K562 (cell line): ENCODE results near the gene RBM4B. TPM values are rescaled to one million over a fixed set of nuclear protein-coding genes. Genes with fewer than 3 reads are reported as not detected.
A peak's percentile ranks its signal among the peaks of the same experiment; 100 is the strongest.

Experiments used
- BACH1 ChIP-seq: fragments of 200-800 bp; sonication (Bioruptor generic); IDR thresholded peaks from 2 replicates; pipeline ENCODE4 v1.6.1; 2016; ENCODE audit warnings: missing genetic modification characterization, missing compliant biosample characterization
- CTBP1 ChIP-seq: fragments of 450-650 bp; IDR thresholded peaks from 2 replicates; pipeline ENCODE4 v1.6.1; 2016; ENCODE audit warnings: borderline replicate concordance
- FOXJ2 ChIP-seq: fragments of 200-800 bp; sonication (Bioruptor generic); IDR thresholded peaks from 2 replicates; pipeline ENCODE4 v1.6.1; 2016; ENCODE audit warnings: missing genetic modification characterization, missing compliant biosample characterization
- FOXO4 ChIP-seq: fragments of 450-650 bp; formaldehyde crosslinking; IDR thresholded peaks from 2 replicates; pipeline ENCODE4 v1.4.0; 2020; ENCODE audit warnings: mild to moderate bottlenecking, moderate library complexity
- JUND ChIP-seq, 2 experiments: IDR thresholded peaks; 2 replicates in 1 of 2; 3 replicates in 1 of 2; pipeline ENCODE4 v1.6.1; 2011; ENCODE audit warnings: borderline replicate concordance in 2 of 2, low read depth in 2 of 2, low read length in 2 of 2, improper control_type of control experiment in 1 of 2, missing biosample characterization in 1 of 2, missing genetic modification characterization in 1 of 2, missing genetic modification reagents in 1 of 2
- L3MBTL2 ChIP-seq: fragments of 450-650 bp; IDR thresholded peaks from 2 replicates; pipeline ENCODE4 v1.6.1; 2016; ENCODE audit warnings: mild to moderate bottlenecking, moderate library complexity
- POLR2AphosphoS5 ChIP-seq: IDR thresholded peaks from 2 replicates; pipeline ENCODE4 v1.6.1; 2011; ENCODE audit warnings: mild to moderate bottlenecking, low read depth, low read length, moderate library complexity; ENCODE audit not compliant: control insufficient read depth, insufficient read depth
- SMARCB1 ChIP-seq: IDR thresholded peaks from 2 replicates; pipeline ENCODE4 v1.6.1; 2011; ENCODE audit warnings: improper control_type of control experiment, low read depth; ENCODE audit not compliant: insufficient read length
- TAF7 ChIP-seq: fragments of 450-650 bp; IDR thresholded peaks from 2 replicates; pipeline ENCODE4 v1.6.1; 2016; ENCODE audit warnings: missing genetic modification characterization, missing compliant biosample characterization
- ZNF551 ChIP-seq: fragments of 250-450 bp; sonication (Bioruptor Pico); IDR thresholded peaks from 2 replicates; pipeline ENCODE4 v1.5.0; 2021; ENCODE audit warnings: mild to moderate bottlenecking, moderate library complexity
- ZNF609 ChIP-seq: sonication (generic); formaldehyde crosslinking; IDR thresholded peaks from 2 replicates; pipeline ENCODE4 v1.8.1; 2023; ENCODE audit warnings: missing genetic modification reagents, mild to moderate bottlenecking, borderline replicate concordance
- ZSCAN32 ChIP-seq: fragments of 450-650 bp; formaldehyde crosslinking; IDR thresholded peaks from 2 replicates; pipeline ENCODE4 v1.4.0; 2020; ENCODE audit warnings: mild to moderate bottlenecking, moderate library complexity
- polyA plus RNA-seq, 8 experiments: library from polyadenylated mRNA; depleted of rRNA in 4 of 8; stranded (reverse) in 5 of 8; unstranded in 3 of 8; fragments of >200 nt; fragmentation: Nextera tagmentation in 2 of 8; fragmentation: Illumina TruSeq in 1 of 8; extraction: Ambion mirVana in 2 of 8; extraction: Trizol in 1 of 8; gene quantifications; 2 replicates each; pipeline versions ENCODE4 v1.2.1 to v1.2.3, GENCODE V29; 2011 to 2014; ENCODE audit warnings: inconsistent platforms in 1 of 8, missing spikeins in 1 of 8
- total RNA-seq, 7 experiments: library from RNA; depleted of rRNA in 6 of 7; stranded (reverse); fragments of >200 nt in 6 of 7; fragmentation: Illumina TruSeq in 2 of 7; extraction: Trizol in 2 of 7; gene quantifications; 2 replicates each; pipeline versions ENCODE4 v1.2.1 to v1.2.3, GENCODE V29; 2011 to 2021; ENCODE audit warnings: low replicate concordance in 1 of 7
- TF ChIP-seq, protein P1 (sequence below): fragments of 450-650 bp; IDR thresholded peaks from 2 replicates; pipeline ENCODE4 v1.6.1; 2014; ENCODE audit warnings: low read depth, mild to moderate bottlenecking, moderate library complexity, borderline replicate concordance
- TF ChIP-seq, protein P2 (sequence below): fragments of 450-650 bp; conservative IDR thresholded peaks from 2 replicates; pipeline ENCODE4 v1.6.1; 2016; ENCODE audit warnings: missing genetic modification characterization, low read depth, mild to moderate bottlenecking, control low read depth, missing compliant biosample characterization
- TF ChIP-seq, protein P3 (sequence below): fragments of 250-450 bp; sonication (Bioruptor Pico); IDR thresholded peaks from 2 replicates; pipeline ENCODE4 v1.8.0; 2021; ENCODE audit warnings: borderline replicate concordance, mild to moderate bottlenecking, moderate library complexity; ENCODE audit not compliant: poor library complexity, severe bottlenecking

RBM4B gene
- total and polyA plus RNA-seq, 9 of the 15 experiments (the other 6 are each of a cell fraction or from before 2014, with no cell fraction given): 14.6 to 39.9 (median 23.3) TPM

DNA sequence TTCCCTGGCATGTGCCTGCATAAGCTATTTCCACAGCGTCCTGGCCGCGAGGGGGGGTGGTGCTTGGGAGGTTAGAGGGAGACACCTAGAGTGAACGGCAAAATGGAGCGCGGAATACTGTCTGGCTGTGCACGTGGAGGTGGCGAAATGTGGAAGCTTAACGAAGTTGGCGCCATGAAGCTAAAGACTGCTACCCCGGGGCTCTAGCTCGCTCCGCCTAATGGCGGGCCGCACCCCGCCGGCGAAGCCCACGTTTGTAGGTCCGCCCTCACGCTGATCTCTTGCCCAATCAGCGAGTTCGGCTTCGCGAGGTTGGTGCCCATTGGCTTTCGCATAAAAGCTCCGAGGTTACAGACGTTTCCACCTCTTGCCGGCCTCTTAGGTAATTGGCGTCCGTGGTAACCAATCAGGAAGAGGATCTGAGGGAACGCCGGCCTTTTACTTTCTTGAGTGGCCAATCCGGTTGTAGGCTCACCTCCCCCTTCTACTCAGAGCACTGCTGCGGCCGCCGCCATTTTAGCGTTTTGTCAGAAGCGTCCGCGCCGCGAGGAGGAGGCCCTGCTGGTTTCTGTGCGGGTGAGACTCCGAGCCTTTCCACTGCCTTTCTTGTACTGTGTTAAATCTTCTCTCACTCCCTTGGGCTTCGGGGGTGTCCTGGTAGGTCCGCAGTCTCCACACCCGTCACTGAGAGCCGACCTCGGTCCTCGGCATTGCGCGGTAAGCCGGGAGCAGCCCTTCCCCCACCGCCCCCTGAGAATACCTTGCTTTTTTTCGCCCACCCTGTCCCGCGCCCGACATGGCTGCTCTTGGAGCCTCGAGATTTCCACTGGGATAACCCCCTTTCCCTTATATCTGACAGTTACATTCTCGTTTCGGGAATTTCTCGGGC, 39.3 kb downstream of the RBM4B start, which contains the start of gene RBM4 (continued):
- peak; percentile 34; the same call in 1 of the 2 replicates for TF ChIP-seq JUND (IDR thresholded peaks at IDR 0.05; ENCODE audit: borderline replicate concordance, low read depth, low read length)
- 0 out of 3 replicates have a peak, but pooled peaks have one; percentile 9 for TF ChIP-seq JUND (tag; IDR thresholded peaks at IDR 0.05; ENCODE audit: borderline replicate concordance, low read depth, low read length)
- no peak for TF ChIP-seq FOXJ2
- TF ChIP-seq BACH1: no peak
- no peak for TF ChIP-seq SMARCB1
- peak; percentile 98 for TF ChIP-seq L3MBTL2
- no peak for TF ChIP-seq ZNF609 (CRISPR knock-in tag)
- TF ChIP-seq CTBP1: no peak
- TF ChIP-seq ZSCAN32: no peak
- TF ChIP-seq TAF7 (tag): peak; percentile 81
- TF ChIP-seq FOXO4: peak; percentile 34; the same call in 1 of the 2 replicates
- TF ChIP-seq ZNF551: peak; percentile 36; the same call in 1 of the 2 replicates
- TF ChIP-seq, protein P1, sequence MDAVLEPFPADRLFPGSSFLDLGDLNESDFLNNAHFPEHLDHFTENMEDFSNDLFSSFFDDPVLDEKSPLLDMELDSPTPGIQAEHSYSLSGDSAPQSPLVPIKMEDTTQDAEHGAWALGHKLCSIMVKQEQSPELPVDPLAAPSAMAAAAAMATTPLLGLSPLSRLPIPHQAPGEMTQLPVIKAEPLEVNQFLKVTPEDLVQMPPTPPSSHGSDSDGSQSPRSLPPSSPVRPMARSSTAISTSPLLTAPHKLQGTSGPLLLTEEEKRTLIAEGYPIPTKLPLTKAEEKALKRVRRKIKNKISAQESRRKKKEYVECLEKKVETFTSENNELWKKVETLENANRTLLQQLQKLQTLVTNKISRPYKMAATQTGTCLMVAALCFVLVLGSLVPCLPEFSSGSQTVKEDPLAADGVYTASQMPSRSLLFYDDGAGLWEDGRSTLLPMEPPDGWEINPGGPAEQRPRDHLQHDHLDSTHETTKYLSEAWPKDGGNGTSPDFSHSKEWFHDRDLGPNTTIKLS: peak; percentile 63; the same call in 1 of the 2 replicates
- TF ChIP-seq POLR2AphosphoS5: peak; percentile 67
- TF ChIP-seq, protein P2, sequence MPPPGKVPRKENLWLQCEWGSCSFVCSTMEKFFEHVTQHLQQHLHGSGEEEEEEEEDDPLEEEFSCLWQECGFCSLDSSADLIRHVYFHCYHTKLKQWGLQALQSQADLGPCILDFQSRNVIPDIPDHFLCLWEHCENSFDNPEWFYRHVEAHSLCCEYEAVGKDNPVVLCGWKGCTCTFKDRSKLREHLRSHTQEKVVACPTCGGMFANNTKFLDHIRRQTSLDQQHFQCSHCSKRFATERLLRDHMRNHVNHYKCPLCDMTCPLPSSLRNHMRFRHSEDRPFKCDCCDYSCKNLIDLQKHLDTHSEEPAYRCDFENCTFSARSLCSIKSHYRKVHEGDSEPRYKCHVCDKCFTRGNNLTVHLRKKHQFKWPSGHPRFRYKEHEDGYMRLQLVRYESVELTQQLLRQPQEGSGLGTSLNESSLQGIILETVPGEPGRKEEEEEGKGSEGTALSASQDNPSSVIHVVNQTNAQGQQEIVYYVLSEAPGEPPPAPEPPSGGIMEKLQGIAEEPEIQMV (tag): peak; percentile 54; the same call in 1 of the 2 replicates
- TF ChIP-seq, protein P3, sequence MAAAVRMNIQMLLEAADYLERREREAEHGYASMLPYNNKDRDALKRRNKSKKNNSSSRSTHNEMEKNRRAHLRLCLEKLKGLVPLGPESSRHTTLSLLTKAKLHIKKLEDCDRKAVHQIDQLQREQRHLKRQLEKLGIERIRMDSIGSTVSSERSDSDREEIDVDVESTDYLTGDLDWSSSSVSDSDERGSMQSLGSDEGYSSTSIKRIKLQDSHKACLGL (CRISPR knock-in tag): peak; percentile 67
